HUES64 (cell line): Measurements from ENCODE around the gene CACNA1C.
A peak's percentile ranks its signal among the peaks of the same experiment; 100 is the strongest.

Experiments
- H3K27ac ChIP-seq: 2 replicates; pipeline ENCODE4 v1.7.0; 2013; ENCODE audit warnings: low read depth, low read length, inconsistent platforms
- H3K27me3 ChIP-seq: 2 replicates; pipeline ENCODE4 v1.6.1; 2013; ENCODE audit warnings: mild to moderate bottlenecking, low read length; ENCODE audit not compliant: insufficient read depth
- H3K36me3 ChIP-seq: 2 replicates; pipeline ENCODE4 v1.6.1; 2013; ENCODE audit warnings: mild to moderate bottlenecking, low read length; ENCODE audit not compliant: insufficient read depth
- H3K4me1 ChIP-seq: 2 replicates; pipeline ENCODE4 v1.6.1; 2013; ENCODE audit warnings: mild to moderate bottlenecking, low read length, moderate library complexity; ENCODE audit not compliant: insufficient read depth
- H3K4me3 ChIP-seq: 2 replicates; pipeline ENCODE4 v1.5.1; 2013; ENCODE audit warnings: mild to moderate bottlenecking, low read length, moderate library complexity
- H3K9ac ChIP-seq: 2 replicates; pipeline ENCODE4 v1.6.1; 2013; ENCODE audit warnings: mild to moderate bottlenecking, low read depth, low read length
- H3K9me3 ChIP-seq: 2 replicates; pipeline ENCODE4 v1.6.1; 2013; ENCODE audit warnings: low read depth, low read length; ENCODE audit not compliant: insufficient read depth
- WGBS: fragments of 150-250, 120-280 bp; methylation state at CpG from one replicate; pipeline ENCODE4 v1.1.7; 2013; ENCODE audit warnings: missing lambda C conversion rate; 5-methylcytosine and 5-hydroxymethylcytosine counted together

Gene CACNA1C

DNA sequence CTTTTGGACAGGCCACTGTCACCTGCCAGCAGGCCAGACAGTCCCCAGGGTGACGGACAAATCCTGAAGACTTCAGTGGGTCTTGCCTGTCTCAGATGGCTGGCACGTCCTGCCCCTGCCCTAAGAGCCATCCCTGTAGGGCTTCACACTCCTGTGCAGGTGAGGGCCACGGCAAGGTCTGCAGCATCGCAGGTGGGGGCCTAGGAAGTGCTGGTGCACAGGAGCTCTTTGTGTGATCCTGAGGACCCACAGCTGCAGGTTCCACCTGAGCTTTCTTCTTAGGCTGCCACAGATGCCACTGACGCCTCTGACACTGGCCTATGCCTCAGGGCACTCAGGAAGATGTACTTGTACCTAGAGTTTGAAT lies 633.5 kb downstream of the CACNA1C start:
- H3K4me3 ChIP-seq, result no peak overlapping the region
- H3K9ac ChIP-seq, result no peak overlapping the region
- peaks cover 12% of the 10 kb centered on the region for H3K27me3 ChIP-seq
- no peaks in the 10 kb centered on the region for H3K36me3 ChIP-seq
- peaks cover 7% of the 10 kb centered on the region; the same call in 1 of the 2 replicates for H3K4me1 ChIP-seq
- H3K9me3 ChIP-seq, result no peaks in the 10 kb centered on the region
- H3K27ac ChIP-seq, result no peak overlapping the region
- 94% methylated on average over 5 of the region's 5 CpGs for whole genome bisulfite sequencing

DNA sequence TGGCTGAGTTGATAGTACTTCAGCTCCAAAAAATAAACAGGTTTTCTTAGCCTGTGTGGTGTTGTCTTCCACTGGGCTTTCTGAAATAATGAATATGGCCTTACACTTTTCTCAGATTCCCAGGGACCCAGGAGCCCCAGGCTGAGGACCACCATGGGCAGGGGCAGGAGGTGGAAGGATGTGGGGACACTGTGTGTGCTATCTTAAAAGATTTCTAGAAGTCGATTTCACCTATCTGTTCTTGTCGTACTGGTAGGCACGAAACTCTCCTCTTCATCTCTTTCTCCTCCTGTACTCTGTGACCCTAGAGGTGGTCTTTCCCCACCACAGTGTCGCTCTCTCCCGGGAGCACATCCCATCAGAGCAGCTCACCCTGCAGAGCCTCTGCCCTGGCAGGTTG lies 634.3 kb downstream of the CACNA1C start:
- Histone ChIP-seq H3K36me3 (no peaks in the 10 kb centered on the region), H3K4me1 (peaks cover 7% of the 10 kb centered on the region; the same call in 1 of the 2 replicates), H3K27me3 (peaks cover 14% of the 10 kb centered on the region), H3K9ac (no peak overlapping the region), H3K4me3 (no peak overlapping the region), H3K27ac (no peak overlapping the region), H3K9me3 (no peaks in the 10 kb centered on the region)
- 92% methylated on average over 5 of the region's 5 CpGs for WGBS

- Histone ChIP-seq H3K9me3 (no peaks in the 10 kb centered on the region), H3K36me3 (no peaks in the 10 kb centered on the region), H3K9ac (no peak overlapping the region), H3K27me3 (peaks cover 21% of the 10 kb centered on the region), H3K4me1 (peaks cover 7% of the 10 kb centered on the region; the same call in 1 of the 2 replicates), H3K27ac (no peak overlapping the region), H3K4me3 (no peak overlapping the region)
- WGBS, result 88% methylated on average over 7 of the region's 7 CpGs
Observed at GRCh38 chr12:2687726-2688125, 634.9 kb downstream of the CACNA1C start.

DNA sequence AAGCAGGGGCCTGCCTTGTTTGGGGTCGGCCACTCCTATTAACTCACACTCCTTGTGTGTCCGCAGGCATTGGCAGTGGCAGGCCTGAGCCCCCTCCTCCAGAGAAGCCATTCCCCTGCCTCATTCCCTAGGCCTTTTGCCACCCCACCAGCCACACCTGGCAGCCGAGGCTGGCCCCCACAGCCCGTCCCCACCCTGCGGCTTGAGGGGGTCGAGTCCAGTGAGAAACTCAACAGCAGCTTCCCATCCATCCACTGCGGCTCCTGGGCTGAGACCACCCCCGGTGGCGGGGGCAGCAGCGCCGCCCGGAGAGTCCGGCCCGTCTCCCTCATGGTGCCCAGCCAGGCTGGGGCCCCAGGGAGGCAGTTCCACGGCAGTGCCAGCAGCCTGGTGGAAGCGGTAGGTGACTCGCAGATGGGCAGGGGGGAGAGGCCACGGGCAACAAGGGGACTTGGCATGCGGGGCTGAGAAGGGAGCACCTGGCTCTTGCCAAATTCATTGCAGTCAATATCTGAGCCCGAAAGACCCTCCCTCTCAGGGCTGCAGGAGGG lies 635.7 kb downstream of the CACNA1C start:
- H3K36me3 ChIP-seq, result no peaks in the 10 kb centered on the region
- 92% methylated on average over 20 of the region's 20 CpGs for WGBS
- H3K4me1 ChIP-seq, result peaks cover 8% of the 10 kb centered on the region; the same call in 1 of the 2 replicates
- no peak overlapping the region for H3K4me3 ChIP-seq
- no peak overlapping the region for H3K9ac ChIP-seq
- H3K27ac ChIP-seq, result no peak overlapping the region
- H3K27me3 ChIP-seq, result peaks cover 21% of the 10 kb centered on the region
- H3K9me3 ChIP-seq, result no peaks in the 10 kb centered on the region

GRCh38 chr12:2689393-2689792 lies 636.6 kb downstream of the CACNA1C start:
- Histone ChIP-seq H3K9ac (no peak overlapping the region), H3K27me3 (peaks cover 29% of the 10 kb centered on the region), H3K36me3 (no peaks in the 10 kb centered on the region), H3K9me3 (no peaks in the 10 kb centered on the region), H3K27ac (no peak overlapping the region), H3K4me3 (no peak overlapping the region), H3K4me1 (peaks cover 3% of the 10 kb centered on the region; the same call in 1 of the 2 replicates)
- WGBS, result 93% methylated on average over 9 of the region's 9 CpGs

DNA sequence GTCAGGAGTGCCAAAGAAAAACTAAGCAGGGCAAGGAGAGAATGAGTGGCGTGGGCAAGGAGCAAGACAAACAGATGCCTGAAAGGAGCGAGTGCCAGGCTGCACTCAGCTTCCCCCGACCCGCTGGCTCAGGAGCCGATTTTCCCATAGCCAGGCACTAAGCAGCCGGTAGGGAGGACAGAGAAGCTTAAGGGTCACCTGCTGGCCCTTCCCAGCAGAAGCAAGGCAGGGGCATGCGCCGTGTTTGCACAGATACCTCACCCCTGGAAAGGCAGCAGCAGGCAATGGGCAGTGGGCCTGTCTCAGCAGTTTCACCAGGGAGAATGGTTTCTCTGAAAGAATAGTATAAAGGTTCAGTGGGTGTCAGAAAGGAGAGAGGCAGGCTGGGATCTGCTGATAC lies 637.1 kb downstream of the CACNA1C start:
- Histone ChIP-seq H3K36me3 (no peaks in the 10 kb centered on the region), H3K9ac (no peak overlapping the region), H3K4me3 (no peak overlapping the region), H3K27me3 (peaks cover 30% of the 10 kb centered on the region), H3K27ac (no peak overlapping the region), H3K9me3 (no peaks in the 10 kb centered on the region), H3K4me1 (peaks cover 3% of the 10 kb centered on the region; the same call in 1 of the 2 replicates)
- 77% methylated on average over 8 of the region's 8 CpGs for WGBS

GRCh38 chr12:2690348-2691005 lies 637.7 kb downstream of the CACNA1C start:
- Histone ChIP-seq H3K4me1 (peaks cover 3% of the 10 kb centered on the region; the same call in 1 of the 2 replicates), H3K36me3 (no peaks in the 10 kb centered on the region), H3K4me3 (peak overlapping the region; percentile 68), H3K9ac (peak overlapping the region; percentile 78; the same call in 1 of the 2 replicates), H3K27ac (no peak overlapping the region), H3K9me3 (no peaks in the 10 kb centered on the region), H3K27me3 (peaks cover 30% of the 10 kb centered on the region)
- WGBS, result 69% methylated on average over 14 of the region's 14 CpGs

GRCh38 chr12:2691006-2691344 lies 638.2 kb downstream of the CACNA1C start:
- Histone ChIP-seq H3K9me3 (no peaks in the 10 kb centered on the region), H3K9ac (peak overlapping the region; percentile 78), H3K27ac (peak overlapping the region; percentile 31; the same call in 1 of the 2 replicates), H3K4me1 (peaks cover 3% of the 10 kb centered on the region; the same call in 1 of the 2 replicates), H3K36me3 (no peaks in the 10 kb centered on the region), H3K4me3 (peak overlapping the region; percentile 68), H3K27me3 (peaks cover 34% of the 10 kb centered on the region)
- 1% methylated on average over 28 of the region's 28 CpGs for WGBS

DNA sequence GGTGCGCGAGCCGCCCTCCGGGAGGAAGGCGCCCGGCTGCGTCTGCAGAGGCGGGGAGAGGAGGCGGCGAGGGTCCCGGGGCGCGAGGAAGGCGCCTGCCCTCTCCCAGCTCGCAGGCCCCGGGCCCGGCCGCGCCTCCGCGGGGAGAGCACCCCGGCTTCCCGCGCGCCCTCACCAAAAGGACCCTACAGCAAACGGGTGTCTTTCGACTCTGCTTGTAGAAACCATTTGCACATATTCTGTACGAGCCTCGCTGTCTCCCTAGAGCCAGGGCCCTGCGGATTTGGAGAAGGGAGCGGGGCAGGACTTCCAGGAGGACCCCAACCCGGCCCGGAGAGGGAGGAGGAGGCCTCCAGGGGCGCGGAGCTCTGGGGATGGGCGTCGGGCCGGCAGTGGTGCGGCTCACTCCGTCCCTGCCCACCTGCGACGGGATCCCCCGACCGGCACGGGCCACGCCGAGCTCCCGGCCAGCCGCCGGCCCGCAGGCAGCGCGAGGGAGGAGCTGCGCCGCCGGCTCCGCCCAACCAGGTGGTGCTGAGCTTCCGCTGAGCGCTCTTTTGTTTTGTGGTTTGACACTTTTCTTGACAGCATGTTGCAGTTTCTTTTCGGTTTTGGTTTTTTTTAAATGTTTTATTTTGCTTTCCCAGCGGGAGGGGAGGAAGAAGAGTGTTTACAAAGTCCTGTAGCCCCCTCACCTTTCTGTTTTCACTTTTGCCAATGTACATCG lies 638.7 kb downstream of the CACNA1C start:
- Histone ChIP-seq H3K27ac (peak overlapping the region; percentile 31; the same call in 1 of the 2 replicates), H3K9me3 (no peaks in the 10 kb centered on the region), H3K9ac (peak overlapping the region; percentile 78), H3K36me3 (no peaks in the 10 kb centered on the region), H3K4me3 (peak overlapping the region; percentile 68), H3K4me1 (peaks cover 3% of the 10 kb centered on the region; the same call in 1 of the 2 replicates), H3K27me3 (peaks cover 34% of the 10 kb centered on the region)
- WGBS, result 1% methylated on average over 62 of the region's 62 CpGs

DNA sequence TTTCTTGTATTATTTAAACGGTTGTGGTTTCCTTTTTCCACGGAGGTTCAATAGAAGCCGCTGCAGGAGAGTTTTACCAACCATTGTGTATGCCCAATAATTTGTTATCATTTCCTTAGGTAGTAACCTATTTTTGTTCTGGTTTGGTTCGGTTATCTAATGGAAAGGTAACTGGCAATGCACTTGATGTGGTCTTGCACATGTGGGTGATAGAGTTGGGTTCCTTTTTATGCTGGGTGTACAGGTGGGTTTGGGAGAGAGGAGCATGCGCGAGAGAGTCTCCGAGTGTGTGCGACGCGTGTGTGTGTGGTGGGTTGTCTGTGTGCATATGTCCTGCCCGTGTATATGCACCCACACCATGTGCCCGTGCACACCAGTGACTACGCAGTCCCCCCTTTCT lies 639.3 kb downstream of the CACNA1C start:
- WGBS, result 72% methylated on average over 13 of the region's 13 CpGs
- peak overlapping the region; percentile 68 for H3K4me3 ChIP-seq

GRCh38 chr12:2693244-2693860 lies 640.6 kb downstream of the CACNA1C start:
- H3K27me3 ChIP-seq, result peaks cover 34% of the 10 kb centered on the region
- H3K9ac ChIP-seq, result no peak overlapping the region
- H3K4me1 ChIP-seq, result peaks cover 3% of the 10 kb centered on the region; the same call in 1 of the 2 replicates
- no peak overlapping the region for H3K27ac ChIP-seq
- no peak overlapping the region for H3K4me3 ChIP-seq
- H3K9me3 ChIP-seq, result no peaks in the 10 kb centered on the region
- H3K36me3 ChIP-seq, result no peaks in the 10 kb centered on the region
- WGBS, result 52% methylated on average over 10 of the region's 10 CpGs

More for the DNA sequence above, 639.3 kb downstream of the CACNA1C start:
- peaks cover 3% of the 10 kb centered on the region; the same call in 1 of the 2 replicates for H3K4me1 ChIP-seq
- no peaks in the 10 kb centered on the region for H3K9me3 ChIP-seq
- no peaks in the 10 kb centered on the region for H3K36me3 ChIP-seq
- 0 out of 2 replicates have a peak overlapping the region, but pooled peaks have one; percentile 78 for H3K9ac ChIP-seq
- H3K27me3 ChIP-seq, result peaks cover 34% of the 10 kb centered on the region
- no peak overlapping the region for H3K27ac ChIP-seq
